Measurements from ENCODE around the gene LPP.

- TF ChIP-seq POLR2AphosphoS5 (IDR thresholded peaks at IDR 0.05) (no peak), CTCF (IDR thresholded peaks at IDR 0.05) (no peak), EP300 (IDR thresholded peaks at IDR 0.05; ENCODE audit: low read depth) (no peak)
These were observed 78.7 kb downstream of the LPP start for GRCh38 chr3:188232656-188233055.
